Middle frontal gyrus (tissue), 1 donor: ENCODE results near the gene SEMA6B.

Source experiments
- DNase-seq: peaks from one replicate; pipeline ENCODE4 v3.0.0-alpha.2; 2015; ENCODE audit warnings: low spot score; ENCODE audit errors: extremely low spot score

SEMA6B gene

DNA sequence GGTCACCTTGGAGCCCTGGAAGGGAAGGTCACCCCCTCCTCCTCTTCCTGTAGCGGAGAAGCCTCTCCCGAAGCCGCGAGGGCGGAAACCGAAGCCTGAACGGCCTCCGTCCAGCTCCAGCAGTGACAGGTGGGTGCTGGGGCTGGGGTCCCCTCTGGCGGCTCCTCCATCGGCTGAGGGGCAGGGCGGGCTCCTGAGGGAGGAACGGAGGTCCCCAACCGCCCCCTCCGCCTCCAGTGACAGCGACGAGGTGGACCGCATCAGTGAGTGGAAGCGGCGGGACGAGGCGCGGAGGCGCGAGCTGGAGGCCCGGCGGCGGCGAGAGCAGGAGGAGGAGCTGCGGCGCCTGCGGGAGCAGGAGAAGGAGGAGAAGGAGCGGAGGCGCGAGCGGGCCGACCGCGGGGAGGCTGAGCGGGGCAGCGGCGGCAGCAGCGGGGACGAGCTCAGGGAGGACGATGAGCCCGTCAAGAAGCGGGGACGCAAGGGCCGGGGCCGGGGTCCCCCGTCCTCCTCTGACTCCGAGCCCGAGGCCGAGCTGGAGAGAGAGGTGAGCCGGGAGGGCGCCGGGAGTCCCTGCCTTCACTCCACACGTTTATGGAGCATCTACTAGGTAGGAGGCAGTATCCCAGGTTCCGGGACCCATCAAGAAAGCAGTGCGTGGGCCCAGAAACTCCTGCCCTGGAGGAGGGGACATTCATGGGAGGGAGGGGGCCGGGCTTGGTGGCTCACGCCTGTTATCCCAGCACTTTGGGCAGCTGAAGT, 65.4 kb downstream of the SEMA6B start:
- no peak for DNase-seq

DNA sequence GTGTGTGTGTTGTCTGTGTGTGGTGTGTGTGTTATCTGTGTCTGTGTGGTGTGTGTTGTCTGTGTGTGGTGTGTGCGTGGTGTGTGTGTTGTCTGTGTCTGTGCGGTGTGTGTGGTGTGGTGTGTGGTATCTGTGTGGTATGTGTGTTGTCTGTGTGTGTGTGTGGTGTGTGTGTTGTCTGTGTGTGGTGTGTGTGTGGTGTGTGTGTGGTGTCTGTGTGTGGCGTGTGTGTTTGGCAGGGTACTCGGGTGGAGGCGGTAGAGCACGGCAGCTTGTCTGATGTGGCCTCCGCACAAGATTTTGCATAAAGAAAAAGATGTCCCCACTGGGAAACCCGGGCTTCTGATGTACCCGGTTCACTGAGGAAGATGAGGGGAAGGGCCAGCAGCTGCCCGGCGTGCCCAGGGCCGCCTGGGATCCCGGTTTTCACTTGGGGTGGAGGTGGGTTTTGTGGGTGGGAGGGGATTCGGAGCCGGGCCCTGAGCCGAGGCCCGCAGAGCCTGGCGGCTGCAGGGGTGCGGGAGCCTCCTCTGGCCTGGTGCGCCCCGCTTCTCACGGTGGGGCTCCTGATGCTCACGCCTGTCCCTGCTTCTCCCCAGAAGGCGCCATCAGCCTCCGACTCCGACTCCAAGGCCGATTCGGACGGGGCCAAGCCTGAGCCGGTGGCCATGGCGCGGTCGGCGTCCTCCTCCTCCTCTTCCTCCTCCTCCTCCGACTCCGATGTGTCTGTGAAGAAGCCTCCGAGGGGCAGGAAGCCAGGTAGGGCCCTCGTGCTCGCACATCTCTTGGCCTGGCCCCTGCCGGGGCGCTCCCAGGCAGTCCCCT, 66.2 kb downstream of the SEMA6B start:
- no peak for DNase-seq
